Central memory CD8-positive, alpha-beta T cell (primary cell): ENCODE results near the gene BCDIN3D.

Source experiments
- ATAC-seq: fragments of 150-1000 bp; cut with Tn5 transposase; replicated peaks from 2 replicates; pipeline ENCODE4 v1.10.0; 2022; ENCODE audit warnings: mild to moderate bottlenecking, moderate FRiP score, moderate number of reproducible peaks; ENCODE audit not compliant: poor library complexity, severe bottlenecking; ENCODE audit errors: extremely low read depth
- DNase-seq, 2 donors: peaks; one replicate each; pipeline ENCODE4 v3.0.0; 2021; ENCODE audit warnings: low spot score in 2 of 2
- H3K27ac Mint-ChIP-seq: one replicate; pipeline ENCODE4 v1.8.0; 2022; ENCODE audit warnings: low read depth, mild to moderate bottlenecking, moderate library complexity, mixed read lengths
- H3K27me3 Mint-ChIP-seq: one replicate; pipeline ENCODE4 v1.8.0; 2022; ENCODE audit warnings: mixed read lengths
- H3K36me3 Mint-ChIP-seq: one replicate; pipeline ENCODE4 v1.8.0; 2022; ENCODE audit warnings: mild to moderate bottlenecking, moderate library complexity, mixed read lengths; ENCODE audit not compliant: insufficient read depth
- H3K4me1 Mint-ChIP-seq: one replicate; pipeline ENCODE4 v1.8.0; 2022; ENCODE audit warnings: mixed read lengths
- H3K4me3 Mint-ChIP-seq: one replicate; pipeline ENCODE4 v1.8.0; 2022; ENCODE audit warnings: mild to moderate bottlenecking, moderate library complexity, mixed read lengths
- H3K9me3 Mint-ChIP-seq: one replicate; pipeline ENCODE4 v1.8.0; 2022; ENCODE audit warnings: mixed read lengths

BCDIN3D gene

GRCh38 chr12:49805409-49805808 is 37.5 kb downstream of the BCDIN3D start:
- H3K4me1 Mint-ChIP-seq = no peaks in the 10 kb centered on the region

GRCh38 chr12:49804821-49805220 is 38.1 kb downstream of the BCDIN3D start:
- H3K36me3 Mint-ChIP-seq = peaks cover 5% of the 10 kb centered on the region
- ATAC-seq (no peak), DNase-seq (no peak)
- H3K4me1 Mint-ChIP-seq = no peaks in the 10 kb centered on the region
- no peaks in the 10 kb centered on the region for H3K27me3 Mint-ChIP-seq
- H3K9me3 Mint-ChIP-seq = no peaks in the 10 kb centered on the region
- no peak overlapping the region for H3K4me3 Mint-ChIP-seq
- no peak overlapping the region for H3K27ac Mint-ChIP-seq

More at GRCh38 chr12:49805409-49805808, 37.5 kb downstream of the BCDIN3D start:
- no peak for DNase-seq
- no peak for ATAC-seq
- H3K36me3 Mint-ChIP-seq = peaks cover 5% of the 10 kb centered on the region
- H3K9me3 Mint-ChIP-seq = no peaks in the 10 kb centered on the region
- no peak overlapping the region for H3K4me3 Mint-ChIP-seq
- no peak overlapping the region for H3K27ac Mint-ChIP-seq
- no peaks in the 10 kb centered on the region for H3K27me3 Mint-ChIP-seq

DNA sequence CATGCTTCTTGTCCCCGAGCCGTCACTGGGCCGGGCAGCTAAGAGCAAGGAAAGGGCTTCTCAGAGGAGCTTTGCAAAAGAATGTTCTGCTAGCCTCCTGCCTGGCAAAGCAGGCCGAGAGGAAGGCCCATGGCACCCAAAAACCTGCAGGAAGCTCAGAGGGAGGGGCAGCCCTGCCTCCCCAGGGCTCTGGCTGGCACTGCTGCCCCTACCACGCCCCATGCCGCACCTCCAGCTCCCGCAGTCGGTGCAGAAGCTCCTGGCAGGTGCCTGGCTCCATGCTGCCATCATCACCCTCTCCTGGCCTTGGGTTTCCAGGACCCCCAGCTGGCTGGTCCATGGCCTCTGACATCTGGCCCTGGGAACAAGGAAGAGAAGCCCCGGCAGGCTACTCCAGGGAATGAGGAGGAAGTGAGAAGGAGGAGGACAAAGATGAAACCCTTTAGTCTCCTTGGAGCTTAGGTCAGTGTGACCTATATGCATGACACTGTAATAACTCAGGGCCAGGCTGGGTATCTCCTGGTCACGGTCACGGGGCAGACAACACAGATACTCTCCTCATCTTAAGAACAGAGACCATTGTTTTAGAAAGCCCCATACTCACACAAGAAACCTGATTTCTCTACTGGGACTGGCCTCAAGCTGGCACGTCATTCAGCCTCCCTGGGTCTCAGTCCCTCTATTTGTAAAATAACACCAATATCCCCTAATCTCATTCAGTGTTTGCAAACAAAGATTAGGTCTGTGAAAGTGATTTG is 39.0 kb downstream of the BCDIN3D start:
- ATAC-seq = no peak
- DNase-seq = no peak
- H3K9me3 Mint-ChIP-seq = no peaks in the 10 kb centered on the region
- H3K27me3 Mint-ChIP-seq = no peaks in the 10 kb centered on the region
- H3K4me3 Mint-ChIP-seq = no peak overlapping the region
- H3K36me3 Mint-ChIP-seq = peaks cover 8% of the 10 kb centered on the region
- no peaks in the 10 kb centered on the region for H3K4me1 Mint-ChIP-seq
- H3K27ac Mint-ChIP-seq = no peak overlapping the region

- H3K27ac Mint-ChIP-seq = peak overlapping the region; percentile 55
- no peaks in the 10 kb centered on the region for H3K27me3 Mint-ChIP-seq
- no peak for ATAC-seq
- H3K9me3 Mint-ChIP-seq = no peaks in the 10 kb centered on the region
- peaks cover 6% of the 10 kb centered on the region for H3K36me3 Mint-ChIP-seq
- no peak for DNase-seq
- H3K4me1 Mint-ChIP-seq = no peaks in the 10 kb centered on the region
- H3K4me3 Mint-ChIP-seq = no peak overlapping the region
Measured at GRCh38 chr12:49801141-49802063, 41.5 kb downstream of the BCDIN3D start.

GRCh38 chr12:49800421-49801140 is 42.3 kb downstream of the BCDIN3D start:
- Mint-ChIP-seq H3K9me3 (no peaks in the 10 kb centered on the region), H3K4me1 (no peaks in the 10 kb centered on the region), H3K4me3 (no peak overlapping the region), H3K27me3 (no peaks in the 10 kb centered on the region), H3K27ac (peak overlapping the region; percentile 50), H3K36me3 (peaks cover 8% of the 10 kb centered on the region)
- DNase-seq (no peak), ATAC-seq (no peak)

DNA sequence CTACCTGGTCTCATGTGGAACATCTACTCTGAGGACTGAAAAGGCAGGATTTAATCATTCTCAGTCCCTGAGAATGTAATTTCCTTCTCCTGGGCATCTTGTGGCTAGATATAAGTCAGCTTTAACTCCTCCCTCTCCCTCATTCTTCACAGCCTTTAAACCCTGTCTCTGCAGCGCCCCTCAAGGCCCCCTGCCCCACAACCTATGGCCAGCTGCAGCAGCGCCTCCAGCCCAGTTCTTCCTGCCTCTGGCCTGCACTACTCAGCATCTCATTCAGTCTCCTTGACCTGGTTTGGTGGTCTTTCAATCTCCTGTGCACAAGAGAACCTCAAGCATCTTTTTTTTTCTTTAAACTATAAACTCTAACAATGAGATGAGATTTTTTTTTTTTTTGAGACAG is 44.0 kb downstream of the BCDIN3D start:
- Mint-ChIP-seq H3K9me3 (no peaks in the 10 kb centered on the region), H3K4me1 (no peaks in the 10 kb centered on the region), H3K36me3 (peaks cover 10% of the 10 kb centered on the region), H3K4me3 (no peak overlapping the region), H3K27ac (no peak overlapping the region), H3K27me3 (no peaks in the 10 kb centered on the region)
- DNase-seq (no peak), ATAC-seq (no peak)

- Mint-ChIP-seq H3K4me3 (no peak overlapping the region), H3K4me1 (no peaks in the 10 kb centered on the region), H3K9me3 (no peaks in the 10 kb centered on the region), H3K27ac (no peak overlapping the region), H3K27me3 (no peaks in the 10 kb centered on the region), H3K36me3 (peaks cover 10% of the 10 kb centered on the region)
- DNase-seq (no peak), ATAC-seq (no peak)
Measured at GRCh38 chr12:49798248-49798647, 44.7 kb downstream of the BCDIN3D start.

GRCh38 chr12:49797449-49797776 is 45.5 kb downstream of the BCDIN3D start:
- no peaks in the 10 kb centered on the region for H3K27me3 Mint-ChIP-seq
- H3K36me3 Mint-ChIP-seq = peaks cover 10% of the 10 kb centered on the region
- H3K4me3 Mint-ChIP-seq = no peak overlapping the region
- ATAC-seq = no peak
- DNase-seq = no peak
- H3K4me1 Mint-ChIP-seq = no peaks in the 10 kb centered on the region
- no peak overlapping the region for H3K27ac Mint-ChIP-seq
- H3K9me3 Mint-ChIP-seq = no peaks in the 10 kb centered on the region

DNA sequence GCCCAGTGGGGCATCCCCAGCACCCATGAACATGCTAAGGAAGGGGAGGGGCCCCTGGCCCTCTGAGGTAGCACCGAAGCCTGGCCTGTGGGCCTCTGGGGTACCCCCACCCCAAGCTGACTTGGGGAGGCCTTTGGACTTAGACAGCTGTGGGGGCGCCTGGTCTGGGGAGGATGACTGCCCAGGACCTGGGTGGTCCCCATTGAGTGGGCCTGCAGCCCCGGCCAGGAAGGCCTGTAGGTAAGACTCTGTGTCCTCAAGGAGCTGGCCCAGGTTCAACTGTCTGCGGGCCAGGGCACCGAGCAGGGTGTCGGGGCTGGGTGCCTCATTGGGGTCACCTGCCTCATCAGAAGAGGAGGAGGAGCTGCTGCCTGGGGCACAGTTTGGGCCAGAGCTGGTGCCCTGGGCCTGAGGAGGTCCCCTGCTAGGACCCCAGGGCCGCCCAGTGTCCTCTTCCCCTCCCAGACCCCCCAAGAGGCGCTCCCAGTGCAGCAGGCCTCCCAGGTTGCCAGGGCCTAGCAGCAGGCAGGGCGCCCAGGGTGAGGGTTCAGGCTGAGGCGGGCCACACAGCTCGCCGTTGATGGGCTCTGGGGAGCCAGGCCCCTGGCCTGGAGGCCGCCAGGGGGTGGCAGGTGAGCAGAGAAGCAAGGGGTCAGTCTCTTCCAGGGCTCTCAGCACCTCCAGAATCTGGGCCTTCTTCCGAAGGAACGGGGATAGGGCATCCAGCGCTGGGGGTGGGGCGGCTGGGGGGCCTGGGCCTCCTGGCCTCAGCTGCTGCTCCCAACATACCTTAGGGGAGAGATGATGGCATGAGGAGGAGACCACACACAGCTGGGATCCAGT is 46.1 kb downstream of the BCDIN3D start:
- DNase-seq = no peak
- Mint-ChIP-seq H3K9me3 (no peaks in the 10 kb centered on the region), H3K27me3 (no peaks in the 10 kb centered on the region), H3K36me3 (peaks cover 7% of the 10 kb centered on the region), H3K4me1 (no peaks in the 10 kb centered on the region), H3K4me3 (no peak overlapping the region), H3K27ac (no peak overlapping the region)
- ATAC-seq = no peak

DNA sequence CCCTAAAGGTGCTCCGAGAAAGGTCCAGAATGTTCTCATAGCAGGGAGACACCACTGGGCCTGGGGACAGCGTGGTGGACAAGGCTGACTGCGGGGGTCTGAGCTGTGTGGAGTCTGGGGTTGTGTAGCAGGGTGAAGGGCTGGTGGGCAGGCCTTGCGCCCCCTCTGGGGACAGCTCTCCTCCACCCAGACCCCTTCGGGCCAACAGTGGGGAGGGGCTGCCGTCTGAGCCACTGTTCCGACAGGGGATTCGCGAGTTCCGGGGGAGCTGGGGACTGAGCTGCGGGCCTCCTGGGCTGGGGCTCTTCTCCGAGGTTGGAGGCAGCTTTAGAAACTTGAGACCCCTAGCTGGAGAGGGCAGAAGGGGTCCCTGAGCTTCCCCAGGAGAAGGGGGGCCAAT is 46.8 kb downstream of the BCDIN3D start:
- ATAC-seq = no peak
- Mint-ChIP-seq H3K4me3 (no peak overlapping the region), H3K27me3 (no peaks in the 10 kb centered on the region), H3K36me3 (peaks cover 7% of the 10 kb centered on the region), H3K27ac (no peak overlapping the region), H3K9me3 (no peaks in the 10 kb centered on the region), H3K4me1 (no peaks in the 10 kb centered on the region)
- DNase-seq = no peak

DNA sequence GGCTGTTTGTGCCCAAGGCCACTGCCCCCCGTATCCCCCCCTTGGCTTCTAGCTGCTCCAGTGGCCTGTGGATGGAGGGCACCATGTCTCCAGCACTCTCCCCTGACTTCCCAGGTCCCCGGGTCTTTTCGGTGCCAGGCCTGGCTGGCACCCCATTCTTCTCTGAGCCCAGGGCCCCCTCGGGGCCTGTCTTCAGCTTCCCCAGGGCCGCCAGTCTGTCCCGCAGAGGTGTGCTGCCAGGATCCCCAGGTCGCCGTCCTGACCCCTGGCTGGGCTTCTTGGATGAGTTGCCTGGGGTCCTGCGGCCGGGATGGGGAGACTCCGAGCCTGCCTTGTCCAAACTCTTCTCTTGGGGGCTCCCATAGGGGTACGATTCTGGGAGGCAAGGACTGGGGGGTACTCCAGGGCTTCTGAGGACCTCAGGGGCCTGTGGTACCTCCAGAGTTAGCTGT is 47.2 kb downstream of the BCDIN3D start:
- Mint-ChIP-seq H3K27me3 (no peaks in the 10 kb centered on the region), H3K9me3 (no peaks in the 10 kb centered on the region), H3K4me1 (no peaks in the 10 kb centered on the region), H3K36me3 (peaks cover 7% of the 10 kb centered on the region), H3K4me3 (no peak overlapping the region), H3K27ac (no peak overlapping the region)
- no peak for DNase-seq
- ATAC-seq = no peak
